Skeletal muscle tissue (tissue), 4 donors: ENCODE data around the gene NFATC1. TPM values are rescaled to one million over a fixed set of nuclear protein-coding genes. Genes with fewer than 3 reads are reported as not detected.

Experiments used
- H3K27ac ChIP-seq: one replicate; pipeline ENCODE4 v1.7.0; 2013; ENCODE audit warnings: mild to moderate bottlenecking, low read depth, low read length, inconsistent platforms
- H3K27me3 ChIP-seq, 3 donors: one replicate each; pipeline ENCODE4 v1.7.0; 2013; ENCODE audit warnings: low read length in 3 of 3; ENCODE audit not compliant: control insufficient read depth in 3 of 3, insufficient read depth in 3 of 3
- H3K36me3 ChIP-seq, 3 donors: one replicate each; pipeline ENCODE4 v1.7.0; 2013; ENCODE audit warnings: low read length in 3 of 3; ENCODE audit not compliant: control insufficient read depth in 3 of 3, insufficient read depth in 3 of 3
- H3K4me1 ChIP-seq, 3 donors: one replicate each; pipeline ENCODE4 v1.7.0; 2013; ENCODE audit warnings: low read length in 3 of 3, mild to moderate bottlenecking in 3 of 3; ENCODE audit not compliant: control insufficient read depth in 3 of 3, insufficient read depth in 3 of 3
- H3K4me3 ChIP-seq, 3 donors: one replicate each; pipeline ENCODE4 v1.7.0; 2013; ENCODE audit warnings: low read length in 3 of 3
- H3K9ac ChIP-seq, 3 donors: one replicate each; pipeline ENCODE4 v1.7.0; 2013; ENCODE audit warnings: low read length in 3 of 3, mild to moderate bottlenecking in 3 of 3, moderate library complexity in 2 of 3, low read depth in 1 of 3
- H3K9me3 ChIP-seq, 3 donors: one replicate each; pipeline ENCODE4 v1.7.0; 2013; ENCODE audit warnings: low read length in 3 of 3; ENCODE audit not compliant: control insufficient read depth in 3 of 3
- total RNA-seq: library from RNA; depleted of rRNA; stranded (reverse); fragments of >200 nt; gene quantifications from one replicate; pipeline ENCODE4 v1.2.3, GENCODE V29; 2014
- donor health status: Osteomylitis.

NFATC1 gene
- total RNA-seq, 1 donor from 2014 or later: 10.4 TPM

- H3K27me3 ChIP-seq: no peaks in the 10 kb centered on the region
- peaks cover 9 to 14% (median 12%) of the 10 kb centered on the region in 3 donors for H3K36me3 ChIP-seq
- peaks cover 6 to 30% (median 27%) of the 10 kb centered on the region in 3 donors for H3K4me1 ChIP-seq
- no peak overlapping the region for H3K9ac ChIP-seq
- H3K9me3 ChIP-seq: no peaks in the 10 kb centered on the region
- peak overlapping the region in 1 of 3 donors; percentile 2 for H3K4me3 ChIP-seq
- H3K27ac ChIP-seq: no peak overlapping the region
These were observed 24.5 kb downstream of the NFATC1 start for GRCh38 chr18:79420033-79420745.

- no peak overlapping the region for H3K4me3 ChIP-seq
- no peak overlapping the region for H3K9ac ChIP-seq
- no peak overlapping the region for H3K27ac ChIP-seq
- H3K9me3 ChIP-seq: no peaks in the 10 kb centered on the region
- H3K36me3 ChIP-seq: peaks cover 12 to 14% (median 12%) of the 10 kb centered on the region in 3 donors
- no peaks in the 10 kb centered on the region for H3K27me3 ChIP-seq
- peaks cover 6 to 26% (median 22%) of the 10 kb centered on the region in 3 donors for H3K4me1 ChIP-seq
These were observed 25.6 kb downstream of the NFATC1 start for GRCh38 chr18:79421275-79421857.

GRCh38 chr18:79422022-79422782, 26.5 kb downstream of the NFATC1 start:
- H3K9ac ChIP-seq: no peak overlapping the region
- peaks cover 6 to 24% (median 21%) of the 10 kb centered on the region in 3 donors for H3K4me1 ChIP-seq
- no peak overlapping the region for H3K4me3 ChIP-seq
- H3K27ac ChIP-seq: no peak overlapping the region
- H3K9me3 ChIP-seq: no peaks in the 10 kb centered on the region
- H3K36me3 ChIP-seq: peaks cover 12 to 14% (median 12%) of the 10 kb centered on the region in 3 donors
- no peaks in the 10 kb centered on the region for H3K27me3 ChIP-seq

- H3K4me1 ChIP-seq: peaks cover 6 to 24% (median 21%) of the 10 kb centered on the region in 3 donors
- H3K27ac ChIP-seq: no peak overlapping the region
- peaks cover 12 to 14% (median 12%) of the 10 kb centered on the region in 3 donors for H3K36me3 ChIP-seq
- no peaks in the 10 kb centered on the region for H3K27me3 ChIP-seq
- H3K9me3 ChIP-seq: no peaks in the 10 kb centered on the region
- no peak overlapping the region for H3K4me3 ChIP-seq
- no peak overlapping the region for H3K9ac ChIP-seq
These were observed 27.0 kb downstream of the NFATC1 start for GRCh38 chr18:79422783-79423165.

GRCh38 chr18:79423211-79424007, 27.7 kb downstream of the NFATC1 start:
- peak overlapping the region in 1 of 3 donors; percentile 16 for H3K9ac ChIP-seq
- no peak overlapping the region for H3K27ac ChIP-seq
- no peaks in the 10 kb centered on the region for H3K27me3 ChIP-seq
- no peaks in the 10 kb centered on the region for H3K9me3 ChIP-seq
- peaks cover 10 to 14% (median 12%) of the 10 kb centered on the region in 3 donors for H3K36me3 ChIP-seq
- peak overlapping the region in 1 of 3 donors; percentile 22 for H3K4me3 ChIP-seq
- peaks cover 6 to 24% (median 18%) of the 10 kb centered on the region in 3 donors for H3K4me1 ChIP-seq

GRCh38 chr18:79424008-79424565, 28.4 kb downstream of the NFATC1 start:
- H3K27ac ChIP-seq: no peak overlapping the region
- H3K4me1 ChIP-seq: peaks cover 6 to 24% (median 18%) of the 10 kb centered on the region in 3 donors
- H3K4me3 ChIP-seq: no peak overlapping the region
- H3K27me3 ChIP-seq: no peaks in the 10 kb centered on the region
- H3K9ac ChIP-seq: no peak overlapping the region
- H3K36me3 ChIP-seq: peaks cover 10 to 14% (median 12%) of the 10 kb centered on the region in 3 donors
- H3K9me3 ChIP-seq: no peaks in the 10 kb centered on the region

- H3K36me3 ChIP-seq: peaks cover 9 to 13% (median 12%) of the 10 kb centered on the region in 3 donors
- H3K27ac ChIP-seq: no peak overlapping the region
- no peak overlapping the region for H3K9ac ChIP-seq
- peaks cover 6 to 24% (median 18%) of the 10 kb centered on the region in 3 donors for H3K4me1 ChIP-seq
- H3K27me3 ChIP-seq: no peaks in the 10 kb centered on the region
- H3K9me3 ChIP-seq: no peaks in the 10 kb centered on the region
- no peak overlapping the region for H3K4me3 ChIP-seq
These were observed 29.3 kb downstream of the NFATC1 start for GRCh38 chr18:79424880-79425568.

- H3K4me3 ChIP-seq: no peak overlapping the region
- no peak overlapping the region for H3K9ac ChIP-seq
- H3K4me1 ChIP-seq: peaks cover 6 to 24% (median 18%) of the 10 kb centered on the region in 3 donors
- H3K36me3 ChIP-seq: peaks cover 4 to 11% (median 8%) of the 10 kb centered on the region in 3 donors
- H3K27ac ChIP-seq: no peak overlapping the region
- no peaks in the 10 kb centered on the region for H3K9me3 ChIP-seq
- H3K27me3 ChIP-seq: no peaks in the 10 kb centered on the region
These were observed 29.8 kb downstream of the NFATC1 start for GRCh38 chr18:79425569-79425886.
